ENCODE measurements around the gene ATXN7L1.

DNA sequence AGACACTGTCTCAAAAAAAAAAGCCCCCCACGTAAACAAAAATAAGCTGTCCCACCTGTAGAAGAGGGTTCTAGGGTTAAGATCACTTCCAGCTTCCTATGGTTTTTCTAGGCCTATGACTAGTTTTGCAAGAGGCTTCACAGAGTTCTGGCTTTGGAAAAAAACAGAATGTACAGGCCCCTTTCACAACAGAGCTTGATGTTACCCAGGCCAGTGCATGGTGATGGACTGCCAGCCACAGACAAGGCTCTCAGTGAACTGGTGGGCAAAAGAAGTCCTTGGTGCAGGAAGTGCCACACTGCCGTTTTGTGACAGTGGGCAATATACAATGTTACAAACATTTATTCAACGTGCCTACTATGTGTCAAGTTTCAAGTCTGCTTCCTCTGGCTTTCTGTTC, 276.8 kb downstream of the ATXN7L1 start:
- TF ChIP-seq, protein P1, sequence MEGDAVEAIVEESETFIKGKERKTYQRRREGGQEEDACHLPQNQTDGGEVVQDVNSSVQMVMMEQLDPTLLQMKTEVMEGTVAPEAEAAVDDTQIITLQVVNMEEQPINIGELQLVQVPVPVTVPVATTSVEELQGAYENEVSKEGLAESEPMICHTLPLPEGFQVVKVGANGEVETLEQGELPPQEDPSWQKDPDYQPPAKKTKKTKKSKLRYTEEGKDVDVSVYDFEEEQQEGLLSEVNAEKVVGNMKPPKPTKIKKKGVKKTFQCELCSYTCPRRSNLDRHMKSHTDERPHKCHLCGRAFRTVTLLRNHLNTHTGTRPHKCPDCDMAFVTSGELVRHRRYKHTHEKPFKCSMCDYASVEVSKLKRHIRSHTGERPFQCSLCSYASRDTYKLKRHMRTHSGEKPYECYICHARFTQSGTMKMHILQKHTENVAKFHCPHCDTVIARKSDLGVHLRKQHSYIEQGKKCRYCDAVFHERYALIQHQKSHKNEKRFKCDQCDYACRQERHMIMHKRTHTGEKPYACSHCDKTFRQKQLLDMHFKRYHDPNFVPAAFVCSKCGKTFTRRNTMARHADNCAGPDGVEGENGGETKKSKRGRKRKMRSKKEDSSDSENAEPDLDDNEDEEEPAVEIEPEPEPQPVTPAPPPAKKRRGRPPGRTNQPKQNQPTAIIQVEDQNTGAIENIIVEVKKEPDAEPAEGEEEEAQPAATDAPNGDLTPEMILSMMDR (IDR thresholded peaks at IDR 0.05), result no peak
- no peak for TF ChIP-seq POLR2A (IDR thresholded peaks at IDR 0.05)

All from gastroesophageal sphincter (tissue), 3 donors.